Measurements from ENCODE around the gene SMPD4. TPM values are rescaled to one million over a fixed set of nuclear protein-coding genes. Genes with fewer than 3 reads are reported as not detected.
"Not testable (repeated sequence)": the region's sequence is repeated elsewhere in the genome, so short reads cannot be mapped to it uniquely, and the experiment has no call there.

SMPD4 gene
- total RNA-seq, 1 donor from 2014 or later, result 22.5 TPM

DNA sequence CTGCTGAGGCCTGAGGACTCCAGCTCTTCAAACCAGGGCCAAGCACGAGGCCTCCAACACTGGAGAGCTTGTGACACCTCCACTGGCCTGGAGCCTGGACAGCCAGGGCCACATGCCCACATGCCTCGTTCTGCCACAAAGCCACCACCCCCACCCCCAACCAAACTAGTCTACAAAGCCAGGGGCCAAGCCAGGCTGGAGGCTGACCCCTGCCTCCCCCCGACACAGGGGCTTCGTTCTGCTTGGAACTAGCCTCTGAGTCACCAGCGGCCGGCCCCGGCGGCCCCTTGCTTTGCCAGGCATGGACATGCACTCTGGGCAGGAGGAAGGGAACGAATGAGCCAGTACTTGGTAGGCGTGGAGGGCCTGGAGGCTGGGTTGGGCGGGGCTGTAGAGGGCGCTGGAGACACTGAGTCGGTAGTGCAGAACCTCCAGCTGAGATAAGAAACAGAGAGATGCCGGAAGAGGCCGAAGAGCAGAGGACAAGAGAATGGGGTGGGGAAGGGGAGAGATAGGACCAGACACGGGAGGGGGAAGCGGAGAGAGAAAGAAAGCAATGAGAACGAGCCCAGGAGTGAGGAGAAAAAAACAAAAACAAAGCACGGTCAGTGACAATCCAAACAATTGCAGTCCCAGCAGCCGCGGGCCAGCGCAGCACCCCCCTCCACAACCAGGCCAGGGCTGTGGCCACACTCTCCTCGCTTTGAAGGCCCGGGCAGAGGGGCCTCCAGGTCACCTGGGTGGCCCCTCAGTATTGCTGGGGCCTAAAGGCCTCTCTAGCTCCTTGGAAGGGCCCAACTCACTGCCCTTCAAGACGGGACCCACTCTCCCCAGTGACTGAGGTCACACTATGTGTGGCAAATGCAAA is 20.3 kb downstream of the SMPD4 start:
- DNase-seq (ENCODE audit: low spot score); intact Hi-C loops (cut with DNase I): not testable (repeated sequence)

DNA sequence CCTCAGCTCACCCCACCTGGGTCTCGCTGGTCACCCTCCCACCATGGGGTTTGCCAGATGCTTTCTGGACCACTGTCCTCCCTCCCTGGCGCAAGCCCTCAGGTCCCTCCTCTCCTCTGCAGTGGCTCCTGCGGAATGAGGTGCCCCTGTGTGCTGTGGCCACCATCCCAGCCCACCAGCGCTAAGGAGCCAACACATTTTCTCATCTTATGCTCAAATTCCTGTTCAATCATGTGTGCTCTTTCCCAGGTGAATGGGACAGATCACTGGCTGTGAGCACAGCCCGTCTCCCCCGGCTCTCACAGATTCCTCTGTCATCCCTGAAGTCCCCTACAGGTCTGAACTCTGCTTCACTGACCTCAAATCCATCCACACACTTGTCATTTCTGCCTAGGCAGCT is 21.3 kb downstream of the SMPD4 start:
- intact Hi-C loops (cut with DNase I), result no loop called here
- DNase-seq (ENCODE audit: low spot score), result no peak

DNA sequence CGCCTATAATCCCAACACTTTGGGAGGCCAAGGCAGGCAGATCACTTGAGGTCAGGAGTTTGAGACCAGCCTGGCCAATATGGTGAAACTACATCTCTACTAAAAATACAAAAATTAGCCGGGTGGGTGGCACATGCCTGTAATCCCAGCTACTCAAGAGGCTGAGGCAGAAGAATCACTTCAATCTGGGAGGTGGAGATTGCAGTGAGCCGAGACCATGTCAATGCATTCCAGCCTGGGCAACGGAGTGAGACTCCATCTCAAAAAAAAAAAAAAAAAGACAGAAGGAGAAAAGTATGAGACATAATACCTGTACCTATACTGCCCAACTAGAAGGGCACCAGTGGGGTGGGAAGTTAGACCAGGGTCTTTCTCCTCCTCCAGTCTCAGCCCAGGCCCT is 22.0 kb downstream of the SMPD4 start:
- DNase-seq (ENCODE audit: low spot score); intact Hi-C loops (cut with DNase I): not testable (repeated sequence)

DNA sequence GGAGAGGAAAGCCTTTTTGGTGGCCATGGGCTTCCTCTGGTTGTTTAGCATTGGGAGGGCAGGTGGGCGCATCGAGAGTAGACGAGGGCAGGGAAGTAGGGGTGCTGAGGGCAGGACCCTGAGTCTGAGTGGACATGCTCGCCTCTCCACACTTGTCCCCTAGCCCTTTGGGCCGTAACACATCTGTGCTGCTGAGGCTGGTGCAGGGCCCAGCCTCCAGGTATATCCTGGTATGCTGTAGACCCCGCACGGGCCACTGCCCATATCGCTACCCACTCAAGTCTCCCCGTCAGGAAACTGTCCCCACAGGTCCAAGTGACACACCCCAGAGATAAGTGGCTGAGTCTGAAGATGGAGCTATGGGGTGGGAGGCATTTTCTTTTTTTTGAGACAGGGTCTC is 22.8 kb downstream of the SMPD4 start:
- intact Hi-C loops (cut with DNase I), result no loop called here
- DNase-seq (ENCODE audit: low spot score), result no peak

DNA sequence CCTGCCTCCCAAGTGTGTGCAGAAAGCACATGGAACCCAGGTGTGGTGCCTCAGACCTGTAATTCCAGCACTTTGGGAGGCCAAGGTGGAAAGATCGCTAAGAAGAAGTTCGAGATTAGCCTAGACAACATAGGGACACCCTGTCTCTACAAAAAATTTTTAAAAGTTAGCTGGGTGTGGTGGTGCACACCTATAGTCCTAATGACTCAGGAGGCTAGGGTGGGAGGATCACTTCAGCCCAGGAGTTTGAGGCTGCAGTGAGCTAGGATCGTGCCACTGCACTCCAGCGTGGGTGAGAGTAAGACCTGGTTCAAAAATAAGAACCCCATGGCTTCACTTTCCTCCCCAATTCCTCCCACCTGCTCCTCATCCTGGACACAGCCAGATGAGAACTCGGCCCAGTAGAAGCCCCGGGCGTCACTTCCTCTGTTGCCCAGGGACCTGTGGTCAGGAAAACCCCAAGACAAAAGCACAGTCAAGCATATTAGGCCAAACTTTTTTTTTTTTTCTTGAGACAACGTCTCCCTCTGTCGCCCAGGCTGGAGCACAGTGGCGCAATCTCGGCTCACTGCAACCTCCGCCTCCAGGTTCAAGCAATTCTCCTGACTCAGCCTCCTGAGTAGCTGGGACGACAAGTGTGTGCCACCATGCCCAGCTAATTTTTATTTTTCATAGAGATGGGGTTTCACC is 23.4 kb downstream of the SMPD4 start:
- DNase-seq (ENCODE audit: low spot score); intact Hi-C loops (cut with DNase I): not testable (repeated sequence)

DNA sequence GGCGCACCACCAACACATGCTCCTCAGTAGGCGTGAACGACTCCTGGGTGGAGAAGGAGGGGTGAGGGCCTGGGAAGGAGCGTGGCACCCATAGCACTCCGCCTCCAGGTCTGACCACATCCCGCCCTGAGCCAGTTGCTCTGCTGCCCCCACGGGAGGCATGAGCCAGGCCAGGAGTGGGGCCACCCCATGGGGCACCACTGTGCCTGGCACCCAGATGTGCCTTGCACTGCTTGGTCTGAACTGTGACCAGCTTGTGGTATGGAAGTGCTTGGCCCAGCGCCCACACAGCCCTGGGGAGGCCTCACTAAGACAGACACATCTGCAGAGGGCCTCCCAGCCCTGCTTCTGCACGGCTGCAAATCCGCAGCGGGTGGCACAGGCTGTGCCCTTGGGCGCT is 24.0 kb downstream of the SMPD4 start:
- DNase-seq (ENCODE audit: low spot score); intact Hi-C loops (cut with DNase I): not testable (repeated sequence)

DNA sequence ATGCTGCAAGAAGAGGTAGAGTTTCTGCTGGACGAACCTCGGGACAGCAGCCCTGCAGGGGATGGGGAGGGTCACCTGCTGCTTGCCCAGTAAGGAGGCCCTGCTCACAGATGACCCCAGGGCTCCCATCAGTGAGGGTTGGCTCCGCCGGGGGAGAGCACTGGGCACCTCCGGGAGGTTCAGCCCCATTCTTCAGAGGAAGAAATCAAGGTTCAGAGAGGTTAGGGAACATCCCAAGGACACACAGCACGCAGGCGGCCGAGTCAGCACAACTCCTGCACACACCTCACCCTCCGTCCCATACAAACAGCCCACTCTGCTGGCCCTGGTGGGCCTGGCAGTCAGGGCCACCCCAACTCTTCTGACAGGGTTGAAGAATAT is 24.8 kb downstream of the SMPD4 start:
- DNase-seq (ENCODE audit: low spot score), result no peak
- intact Hi-C loops (cut with DNase I), result loop anchor here (1.0 kb wide), 1 partner anchor 176 kb away; no protein-coding TSS in a partner anchor

DNA sequence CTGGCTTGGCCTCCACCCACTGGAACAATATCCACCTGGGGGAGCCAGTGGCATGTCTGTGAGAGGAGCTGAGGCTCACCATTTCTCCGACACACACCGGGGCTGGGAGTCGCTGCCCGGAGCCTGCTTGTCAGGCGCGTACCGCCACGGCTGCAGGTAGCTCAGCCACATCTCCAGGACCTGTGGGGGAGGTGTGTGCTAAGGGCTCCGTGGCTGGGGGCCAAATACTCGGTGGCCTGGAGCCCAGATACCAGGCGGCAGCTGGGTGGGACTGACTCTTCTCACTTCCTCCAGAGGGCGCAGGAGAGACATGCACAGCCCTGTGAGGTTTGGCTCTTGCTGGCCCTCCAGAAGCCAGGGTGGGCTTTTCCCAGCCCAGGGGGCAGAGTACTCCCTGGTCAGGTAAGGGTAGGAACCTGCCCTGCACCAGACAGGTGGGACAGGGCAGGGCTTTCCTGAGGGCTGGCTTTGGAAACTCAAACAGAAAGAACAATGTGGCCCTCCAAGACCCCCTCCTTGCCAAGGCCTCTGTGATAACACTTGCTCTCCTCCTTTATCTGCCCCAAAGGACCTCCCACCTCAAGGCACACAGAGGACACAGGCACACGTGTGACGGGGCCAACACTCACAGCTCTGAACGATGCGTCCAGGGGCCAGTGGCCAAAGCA is 25.3 kb downstream of the SMPD4 start:
- intact Hi-C loops (cut with DNase I), result loop anchor here (1.0 kb wide), 1 partner anchor 176 kb away; no protein-coding TSS in a partner anchor
- DNase-seq (ENCODE audit: low spot score), result not testable (repeated sequence)

DNA sequence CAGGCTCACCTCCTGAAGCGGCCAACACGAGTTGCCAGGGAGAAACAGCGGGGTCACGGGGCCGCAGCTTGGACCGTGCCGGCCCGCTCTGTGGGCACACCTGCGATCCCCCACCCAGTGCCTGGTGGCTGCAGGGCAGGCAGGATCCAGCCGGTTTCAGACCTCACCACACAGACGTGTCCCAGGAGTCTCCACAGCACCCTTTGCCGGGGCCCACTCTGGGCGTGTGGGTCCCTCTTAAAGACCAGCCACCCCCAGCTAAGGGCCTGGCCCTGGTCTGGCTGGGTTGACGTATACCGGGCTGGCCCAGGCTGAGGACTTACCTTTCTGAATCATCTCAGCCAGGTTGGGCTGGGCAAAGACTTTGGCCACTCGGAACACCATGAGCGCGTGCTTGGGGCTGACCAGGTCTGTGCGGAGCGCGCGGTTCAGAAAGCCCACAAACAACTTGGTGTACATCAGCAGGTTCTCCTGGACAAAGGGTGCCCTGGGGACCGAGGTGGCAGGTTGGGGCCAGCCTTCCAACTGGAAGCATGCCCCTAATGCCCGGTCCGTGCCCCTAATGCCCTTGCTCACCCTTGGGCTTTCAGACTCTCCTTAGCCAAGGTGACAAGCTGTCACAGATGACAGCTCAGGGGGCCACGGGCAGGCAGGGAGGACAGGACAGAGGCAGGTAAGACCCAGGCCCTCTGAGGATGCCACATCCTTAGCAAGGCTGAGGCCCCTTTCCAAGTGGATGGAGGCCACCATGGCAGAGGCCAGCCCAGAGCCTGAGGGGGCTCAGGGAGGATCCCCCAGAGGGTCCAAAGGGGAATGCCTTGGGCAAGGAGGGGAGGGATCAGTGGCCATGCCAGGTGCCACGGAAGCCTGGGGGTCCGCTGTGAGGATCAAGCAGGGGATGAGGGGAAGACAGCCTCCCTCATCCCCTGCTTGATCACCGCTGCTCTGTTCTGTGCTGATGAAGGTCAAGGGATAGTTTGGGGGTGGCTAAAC is 26.3 kb downstream of the SMPD4 start:
- intact Hi-C loops (cut with DNase I), result no loop called here
- DNase-seq (ENCODE audit: low spot score), result no peak

DNA sequence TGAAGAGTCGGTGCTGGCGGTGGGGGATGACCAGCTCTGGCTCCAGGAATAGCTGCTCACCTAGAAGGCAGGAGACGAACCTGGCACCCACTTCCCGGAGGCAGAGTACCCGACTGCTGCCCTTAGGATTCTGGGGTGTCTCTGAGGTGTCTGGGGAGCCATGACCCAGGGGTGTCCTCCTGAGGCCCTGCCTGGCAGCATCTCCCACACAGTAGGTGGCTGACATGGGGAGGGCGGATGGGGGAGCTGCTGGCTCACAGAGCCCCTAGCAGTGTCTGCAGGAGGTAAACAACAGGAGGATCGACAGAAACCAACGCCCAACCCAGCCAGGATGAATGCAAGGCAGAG is 27.0 kb downstream of the SMPD4 start:
- intact Hi-C loops (cut with DNase I); DNase-seq (ENCODE audit: low spot score): not testable (repeated sequence)

DNA sequence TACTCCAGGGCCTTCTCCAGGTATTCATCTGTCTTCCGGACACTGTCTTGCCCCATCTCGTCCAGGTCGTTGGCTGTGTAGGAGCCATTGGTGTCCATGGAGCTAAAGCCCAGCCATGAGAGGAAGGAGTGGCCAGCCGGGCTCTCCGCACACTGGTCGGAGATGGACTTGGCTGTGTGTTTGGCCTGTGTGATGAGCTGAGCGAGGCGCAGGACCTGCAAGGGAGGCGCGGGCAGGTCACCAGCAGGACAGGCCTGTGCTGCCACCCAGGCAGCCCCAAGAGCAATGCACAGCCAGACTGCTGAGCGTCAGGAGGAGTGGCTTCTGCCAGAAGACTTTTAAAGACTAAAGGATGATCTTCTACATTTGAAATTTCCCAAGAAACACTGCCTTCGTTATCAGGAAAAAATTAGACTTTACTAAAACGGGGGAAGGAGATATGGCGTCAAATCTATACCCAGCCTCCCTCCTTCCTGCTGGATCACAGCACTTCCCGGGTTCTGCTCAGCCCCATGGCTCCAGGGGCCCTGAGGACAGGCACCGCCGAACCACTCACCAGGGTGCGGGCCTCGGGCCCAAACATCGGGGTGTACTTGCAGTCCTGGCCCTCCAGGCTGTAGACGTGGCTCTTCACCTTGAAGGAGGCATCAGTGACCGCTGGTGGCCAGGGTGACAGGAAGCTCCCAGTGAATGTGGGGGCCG is 27.5 kb downstream of the SMPD4 start:
- intact Hi-C loops (cut with DNase I); DNase-seq (ENCODE audit: low spot score): not testable (repeated sequence)

DNA sequence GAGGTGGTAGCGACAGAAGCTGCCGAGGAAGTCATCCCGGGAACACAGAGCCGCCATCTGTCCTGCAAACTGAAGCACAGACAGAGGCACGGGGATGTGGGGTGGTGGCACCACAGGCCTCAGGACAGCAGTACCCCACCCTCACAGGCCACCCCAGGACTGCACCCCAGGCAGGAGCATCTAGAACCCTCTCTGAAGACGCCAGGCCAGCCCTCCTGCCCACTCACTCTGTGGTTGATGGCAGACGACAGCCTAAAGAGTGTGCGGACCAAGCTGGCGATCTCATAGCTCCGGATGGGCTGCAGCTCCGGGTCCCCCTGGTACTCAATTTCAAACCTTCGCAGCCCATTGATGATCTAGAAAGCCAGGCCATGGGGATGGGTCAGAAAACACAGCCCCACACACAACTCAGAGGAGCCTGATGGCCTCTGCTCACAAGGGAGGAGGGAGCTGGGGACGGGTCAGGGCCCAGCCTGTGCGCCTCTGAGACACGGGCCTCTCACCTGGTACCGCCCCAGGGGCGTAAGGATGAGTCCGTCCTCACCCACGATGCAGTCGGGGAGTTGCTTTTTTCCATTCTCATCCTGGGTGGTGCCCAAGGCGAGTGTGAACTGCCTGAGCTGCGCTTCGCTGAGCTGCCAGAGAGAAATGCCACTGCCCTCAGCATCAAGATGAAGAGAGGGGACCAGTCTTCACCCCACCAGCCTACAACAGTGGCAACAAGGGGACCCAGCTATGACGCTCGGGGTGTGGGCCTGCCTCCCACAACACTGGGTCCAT is 28.4 kb downstream of the SMPD4 start:
- intact Hi-C loops (cut with DNase I), result no loop called here
- no peak for DNase-seq (ENCODE audit: low spot score)

DNA sequence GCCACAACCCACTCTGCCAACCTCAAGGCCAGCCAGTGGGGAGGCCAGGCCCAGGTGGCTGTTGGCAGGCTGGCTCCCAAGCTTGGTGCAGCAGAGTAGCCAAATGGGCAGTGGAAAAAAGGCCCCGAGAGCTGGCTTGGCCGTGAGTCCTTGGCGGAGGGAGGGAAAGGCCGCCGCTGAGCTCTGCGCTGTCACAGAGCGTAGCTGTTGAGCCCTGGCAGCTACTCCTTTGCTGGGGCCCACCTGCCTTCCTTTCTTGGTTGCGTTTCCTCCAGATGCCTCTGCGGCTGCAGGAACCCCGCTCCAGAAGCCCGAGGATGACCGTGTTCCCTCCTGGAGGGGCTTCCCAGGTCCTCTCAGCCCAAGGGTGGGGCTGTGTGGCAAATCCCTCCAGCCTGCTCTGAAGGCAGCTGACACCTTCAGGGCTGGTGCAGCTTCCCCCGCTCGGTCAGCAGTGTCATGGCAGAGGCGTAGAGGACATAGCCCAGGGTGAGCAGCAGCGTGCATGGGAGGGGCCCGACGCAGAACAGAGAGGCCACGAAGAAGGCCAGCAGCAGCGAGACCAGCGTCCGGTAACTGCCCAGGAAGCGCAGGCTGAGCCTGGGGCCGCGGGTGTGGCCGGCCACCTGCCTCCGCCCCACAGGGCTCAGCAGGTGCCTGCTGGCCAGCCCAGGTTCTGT is 29.1 kb downstream of the SMPD4 start:
- DNase-seq (ENCODE audit: low spot score); intact Hi-C loops (cut with DNase I): not testable (repeated sequence)

DNA sequence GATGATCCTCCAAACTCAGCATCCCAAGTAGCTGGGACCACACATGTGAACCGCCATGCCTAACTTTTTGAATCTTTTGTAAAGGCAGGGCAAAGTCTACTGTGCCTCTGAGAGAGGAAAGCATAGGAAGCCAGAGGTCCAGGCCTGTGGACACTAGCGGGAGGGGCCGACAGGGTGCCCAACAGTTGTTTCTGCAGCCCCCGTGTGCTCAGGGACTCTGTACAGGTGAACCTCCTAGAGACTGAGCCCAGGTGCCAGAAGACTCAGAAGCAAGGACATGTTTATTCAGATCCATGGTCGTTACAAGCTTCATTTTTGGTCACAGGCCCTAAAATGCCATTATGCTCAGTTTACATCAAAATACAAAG is 30.3 kb downstream of the SMPD4 start:
- intact Hi-C loops (cut with DNase I), result not testable (repeated sequence)
- DNase-seq (ENCODE audit: low spot score), result peak; percentile 51

DNA sequence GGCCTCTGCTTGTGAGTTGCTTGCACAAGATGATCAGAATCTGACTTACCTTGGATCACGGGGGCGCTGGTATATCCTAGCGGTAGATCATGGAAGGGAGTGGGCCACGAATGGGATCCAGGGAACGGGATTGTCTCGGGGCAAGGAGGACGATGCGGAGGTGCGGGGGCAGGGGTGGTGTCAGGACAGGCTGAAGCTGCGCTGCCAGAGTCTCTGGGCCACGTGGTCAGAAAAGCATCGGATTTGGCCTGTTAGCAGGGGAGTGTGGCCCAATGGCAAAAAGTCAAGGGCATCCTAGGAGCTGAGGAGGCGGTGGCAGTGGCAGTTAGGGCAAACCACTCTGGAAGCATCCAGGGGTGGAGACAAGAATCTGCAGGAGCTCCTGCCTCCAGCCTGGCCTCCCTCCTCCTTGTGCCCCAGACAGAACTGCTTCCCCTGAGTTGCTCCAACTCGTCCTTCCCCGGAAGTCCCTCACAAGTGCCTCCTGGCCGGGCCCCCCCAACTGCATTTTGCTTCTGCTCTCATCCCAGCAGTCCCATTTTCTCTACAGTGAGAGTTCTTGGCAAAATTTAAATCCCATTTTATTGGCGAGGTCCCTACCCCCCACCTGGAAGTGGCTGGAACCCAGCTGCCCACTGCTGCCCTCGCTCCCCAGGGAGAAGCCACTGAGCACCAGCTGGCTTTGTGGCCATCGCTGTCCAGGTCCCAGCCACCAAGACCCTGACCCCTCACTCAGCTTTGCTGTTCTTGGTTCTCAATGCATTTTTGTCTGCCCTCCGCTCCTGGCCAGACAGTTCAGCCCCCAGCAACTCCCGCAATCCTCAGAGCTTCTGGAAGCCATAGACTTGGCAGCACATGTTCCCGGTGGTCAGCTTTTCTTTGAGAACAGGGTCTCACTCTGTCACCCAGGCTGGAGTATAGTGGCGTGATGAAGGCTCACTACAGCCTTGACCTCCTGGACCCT is 30.9 kb downstream of the SMPD4 start:
- peak; percentile 71 for DNase-seq (ENCODE audit: low spot score)
- intact Hi-C loops (cut with DNase I), result no loop called here

DNA sequence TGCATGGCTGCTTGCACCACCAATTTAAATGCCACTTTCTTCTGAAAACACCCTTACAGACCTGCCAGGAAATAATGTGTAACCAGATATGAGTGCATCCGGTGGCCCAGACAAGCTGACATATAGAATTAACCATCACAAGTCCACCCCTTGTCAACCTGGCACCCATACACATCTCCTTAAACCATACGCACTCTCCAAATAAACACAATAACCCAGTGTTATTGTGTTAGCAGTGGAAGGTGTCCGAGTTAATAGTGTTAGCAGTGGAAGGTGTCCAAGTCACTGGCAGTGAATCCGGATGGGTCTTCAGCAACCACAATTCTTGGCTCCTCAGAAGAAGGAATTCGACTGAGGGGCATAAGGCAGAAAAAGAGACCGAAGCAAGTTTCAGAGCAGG is 32.9 kb downstream of the SMPD4 start:
- intact Hi-C loops (cut with DNase I); DNase-seq (ENCODE audit: low spot score): not testable (repeated sequence)

Data from cardiac septum (tissue), 1 donor.